GM12878 (cell line): ENCODE data around the gene OXA1L.

ENCODE experiments used
- BRCA1 ChIP-seq: IDR thresholded peaks from 2 replicates; pipeline ENCODE4 v1.6.1; 2011; ENCODE audit warnings: low read depth, low read length, improper control_type of control experiment
- JUND ChIP-seq: IDR thresholded peaks from 2 replicates; pipeline ENCODE4 v1.6.1; 2012; ENCODE audit warnings: low read depth, mild to moderate bottlenecking, low read length, improper control_type of control experiment, moderate library complexity
- POLR2A ChIP-seq: IDR thresholded peaks from 2 replicates; pipeline ENCODE4 v1.6.1; 2011; ENCODE audit warnings: low read depth, mild to moderate bottlenecking, low read length
- TCF7 ChIP-seq: IDR thresholded peaks from 2 replicates; pipeline ENCODE4 v1.6.1; 2014; ENCODE audit warnings: antibody characterized with exemption, borderline replicate concordance
- ZNF274 ChIP-seq: IDR thresholded peaks from one replicate; pipeline ENCODE4 v1.8.0; 2011; ENCODE audit not compliant: insufficient read length, insufficient read depth
- TF ChIP-seq, protein P1 (sequence below): IDR thresholded peaks from 2 replicates; pipeline ENCODE4 v1.6.1; 2011; ENCODE audit warnings: borderline replicate concordance, low read depth, mild to moderate bottlenecking, moderate library complexity, mixed read lengths, low read length; ENCODE audit not compliant: insufficient read depth; ENCODE audit errors: extremely low read length
- TF ChIP-seq, protein P2 (sequence below), 3 experiments: IDR thresholded peaks in 2 of 3; conservative IDR thresholded peaks in 1 of 3; 2 replicates each; pipeline ENCODE4 v1.5.1; 2011; ENCODE audit warnings: low read depth in 3 of 3, low read length in 3 of 3, mild to moderate bottlenecking in 3 of 3, control low read depth in 2 of 3, moderate library complexity in 2 of 3, inconsistent platforms in 1 of 3, mixed read lengths in 1 of 3; ENCODE audit not compliant: control insufficient read depth in 2 of 3, insufficient read depth in 1 of 3; ENCODE audit errors: extremely low read depth in 1 of 3
- TF ChIP-seq, protein P3 (sequence below): IDR thresholded peaks from 2 replicates; pipeline ENCODE4 v1.6.1; 2011; ENCODE audit warnings: mild to moderate bottlenecking, low read depth, low read length, moderate library complexity; ENCODE audit not compliant: insufficient replicate concordance

DNA sequence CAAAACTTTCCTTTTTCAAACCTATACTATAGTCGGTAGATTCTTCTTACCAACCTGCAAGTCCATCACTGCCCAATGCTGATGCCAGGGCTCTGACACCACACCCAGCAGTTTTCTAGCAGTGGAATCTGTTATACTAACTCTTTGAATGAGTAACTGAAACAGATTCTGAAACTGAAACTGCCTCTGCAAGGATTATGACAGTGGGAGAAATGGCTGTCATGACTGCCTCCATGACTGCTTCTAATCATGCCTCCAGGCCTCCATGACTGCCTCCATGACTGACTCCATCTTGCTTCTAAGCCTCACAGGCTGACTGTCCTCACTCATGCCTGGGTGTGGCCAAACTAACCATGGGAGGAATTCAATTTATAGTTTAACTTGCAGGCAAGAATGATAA lies 29.4 kb upstream of the OXA1L start:
- TF ChIP-seq JUND (no peak), ZNF274 (no peak), TCF7 (no peak), POLR2A (no peak), BRCA1 (no peak)
- TF ChIP-seq, protein P1, sequence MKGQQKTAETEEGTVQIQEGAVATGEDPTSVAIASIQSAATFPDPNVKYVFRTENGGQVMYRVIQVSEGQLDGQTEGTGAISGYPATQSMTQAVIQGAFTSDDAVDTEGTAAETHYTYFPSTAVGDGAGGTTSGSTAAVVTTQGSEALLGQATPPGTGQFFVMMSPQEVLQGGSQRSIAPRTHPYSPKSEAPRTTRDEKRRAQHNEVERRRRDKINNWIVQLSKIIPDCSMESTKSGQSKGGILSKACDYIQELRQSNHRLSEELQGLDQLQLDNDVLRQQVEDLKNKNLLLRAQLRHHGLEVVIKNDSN = no peak
- TF ChIP-seq, protein P2, sequence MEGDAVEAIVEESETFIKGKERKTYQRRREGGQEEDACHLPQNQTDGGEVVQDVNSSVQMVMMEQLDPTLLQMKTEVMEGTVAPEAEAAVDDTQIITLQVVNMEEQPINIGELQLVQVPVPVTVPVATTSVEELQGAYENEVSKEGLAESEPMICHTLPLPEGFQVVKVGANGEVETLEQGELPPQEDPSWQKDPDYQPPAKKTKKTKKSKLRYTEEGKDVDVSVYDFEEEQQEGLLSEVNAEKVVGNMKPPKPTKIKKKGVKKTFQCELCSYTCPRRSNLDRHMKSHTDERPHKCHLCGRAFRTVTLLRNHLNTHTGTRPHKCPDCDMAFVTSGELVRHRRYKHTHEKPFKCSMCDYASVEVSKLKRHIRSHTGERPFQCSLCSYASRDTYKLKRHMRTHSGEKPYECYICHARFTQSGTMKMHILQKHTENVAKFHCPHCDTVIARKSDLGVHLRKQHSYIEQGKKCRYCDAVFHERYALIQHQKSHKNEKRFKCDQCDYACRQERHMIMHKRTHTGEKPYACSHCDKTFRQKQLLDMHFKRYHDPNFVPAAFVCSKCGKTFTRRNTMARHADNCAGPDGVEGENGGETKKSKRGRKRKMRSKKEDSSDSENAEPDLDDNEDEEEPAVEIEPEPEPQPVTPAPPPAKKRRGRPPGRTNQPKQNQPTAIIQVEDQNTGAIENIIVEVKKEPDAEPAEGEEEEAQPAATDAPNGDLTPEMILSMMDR (IDR thresholded peaks at IDR 0.05 in 2 of 3, conservative IDR thresholded peaks at IDR 0.05 in 1 of 3; ENCODE audit: control insufficient read depth in 2 of 3, extremely low read depth in 1 of 3, insufficient read depth in 1 of 3, low read depth in 3 of 3, low read length in 3 of 3) = no peak
- TF ChIP-seq, protein P3, sequence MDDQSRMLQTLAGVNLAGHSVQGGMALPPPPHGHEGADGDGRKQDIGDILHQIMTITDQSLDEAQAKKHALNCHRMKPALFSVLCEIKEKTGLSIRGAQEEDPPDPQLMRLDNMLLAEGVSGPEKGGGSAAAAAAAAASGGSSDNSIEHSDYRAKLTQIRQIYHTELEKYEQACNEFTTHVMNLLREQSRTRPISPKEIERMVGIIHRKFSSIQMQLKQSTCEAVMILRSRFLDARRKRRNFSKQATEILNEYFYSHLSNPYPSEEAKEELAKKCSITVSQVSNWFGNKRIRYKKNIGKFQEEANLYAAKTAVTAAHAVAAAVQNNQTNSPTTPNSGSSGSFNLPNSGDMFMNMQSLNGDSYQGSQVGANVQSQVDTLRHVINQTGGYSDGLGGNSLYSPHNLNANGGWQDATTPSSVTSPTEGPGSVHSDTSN = no peak
